ENCODE data around the gene KCNK4. TPM values are rescaled to one million over a fixed set of nuclear protein-coding genes. Genes with fewer than 3 reads are reported as not detected.

Gene KCNK4
- total RNA-seq, 1 donor from 2014 or later, result not detected

GRCh38 chr11:64253481-64253880 lies 37.6 kb upstream of the KCNK4 start:
- DNase-seq, result no peak

GRCh38 chr11:64254326-64254725 lies 36.8 kb upstream of the KCNK4 start:
- no peak for DNase-seq

- no peak for DNase-seq
Observed at GRCh38 chr11:64255135-64256128, 35.7 kb upstream of the KCNK4 start.

DNA sequence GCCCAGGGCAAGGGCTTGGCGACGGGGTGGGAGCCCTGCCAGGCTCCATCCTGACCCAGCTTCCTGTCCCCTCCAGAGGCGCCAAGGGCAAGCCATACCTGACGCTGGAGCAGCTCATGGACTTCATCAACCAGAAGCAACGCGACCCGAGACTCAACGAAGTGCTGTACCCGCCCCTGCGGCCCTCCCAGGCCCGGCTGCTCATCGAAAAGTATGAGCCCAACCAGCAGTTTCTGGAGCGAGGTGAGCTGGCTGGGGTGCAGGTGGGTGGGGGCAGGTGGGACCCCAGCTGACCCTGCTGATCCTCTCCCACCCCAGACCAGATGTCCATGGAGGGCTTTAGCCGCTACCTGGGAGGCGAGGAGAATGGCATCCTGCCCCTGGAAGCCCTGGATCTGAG lies 34.8 kb upstream of the KCNK4 start:
- no peak for DNase-seq

- no peak for DNase-seq
Observed at GRCh38 chr11:64258356-64258755, 32.7 kb upstream of the KCNK4 start.

DNA sequence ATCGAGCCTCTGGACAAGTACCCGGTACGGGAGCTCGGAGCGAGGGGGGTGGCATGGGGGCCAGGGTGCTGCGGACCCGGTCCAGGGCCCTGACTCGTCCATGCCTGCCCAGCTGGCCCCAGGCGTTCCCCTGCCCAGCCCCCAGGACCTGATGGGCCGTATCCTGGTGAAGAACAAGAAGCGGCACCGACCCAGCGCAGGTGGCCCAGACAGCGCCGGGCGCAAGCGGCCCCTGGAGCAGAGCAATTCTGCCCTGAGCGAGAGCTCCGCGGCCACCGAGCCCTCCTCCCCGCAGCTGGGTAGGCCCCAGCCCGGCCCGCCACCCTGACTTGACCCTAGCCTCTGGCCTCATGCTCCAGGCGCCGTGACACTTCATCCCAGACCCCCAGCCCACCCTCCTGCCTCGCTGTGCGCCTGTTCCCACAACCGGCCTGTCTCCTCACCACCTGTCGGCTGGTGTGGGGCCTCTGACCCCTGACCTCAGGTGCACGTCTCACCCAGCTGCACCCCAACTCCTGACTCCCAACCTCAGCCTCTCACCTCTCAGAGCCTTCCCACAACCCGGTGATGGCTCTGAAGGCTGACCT lies 32.1 kb upstream of the KCNK4 start:
- DNase-seq, result no peak

DNA sequence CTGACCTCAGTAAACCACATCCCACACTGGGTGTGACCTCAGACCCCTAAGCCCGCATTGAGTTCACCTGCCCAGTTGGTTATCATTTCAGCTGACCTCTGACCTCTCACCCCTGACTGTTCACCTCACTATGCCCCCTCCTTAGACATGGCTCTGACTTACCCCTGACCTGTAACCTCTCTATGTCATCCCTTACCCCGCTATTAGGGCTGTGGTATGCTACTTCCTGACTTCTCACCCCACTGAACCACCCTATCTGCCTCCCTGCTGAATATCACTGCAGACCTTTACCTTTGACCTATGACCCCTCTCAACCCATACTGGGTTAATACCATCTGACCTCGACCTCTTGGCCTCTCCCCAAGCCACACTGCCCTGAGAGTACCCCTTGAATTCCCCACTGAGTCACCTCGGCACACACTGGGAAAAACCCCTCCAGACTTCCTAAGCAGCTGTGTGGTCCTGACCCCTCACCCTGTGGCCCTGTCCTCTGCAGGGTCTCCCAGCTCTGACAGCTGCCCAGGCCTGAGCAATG lies 31.5 kb upstream of the KCNK4 start:
- no peak for DNase-seq

DNA sequence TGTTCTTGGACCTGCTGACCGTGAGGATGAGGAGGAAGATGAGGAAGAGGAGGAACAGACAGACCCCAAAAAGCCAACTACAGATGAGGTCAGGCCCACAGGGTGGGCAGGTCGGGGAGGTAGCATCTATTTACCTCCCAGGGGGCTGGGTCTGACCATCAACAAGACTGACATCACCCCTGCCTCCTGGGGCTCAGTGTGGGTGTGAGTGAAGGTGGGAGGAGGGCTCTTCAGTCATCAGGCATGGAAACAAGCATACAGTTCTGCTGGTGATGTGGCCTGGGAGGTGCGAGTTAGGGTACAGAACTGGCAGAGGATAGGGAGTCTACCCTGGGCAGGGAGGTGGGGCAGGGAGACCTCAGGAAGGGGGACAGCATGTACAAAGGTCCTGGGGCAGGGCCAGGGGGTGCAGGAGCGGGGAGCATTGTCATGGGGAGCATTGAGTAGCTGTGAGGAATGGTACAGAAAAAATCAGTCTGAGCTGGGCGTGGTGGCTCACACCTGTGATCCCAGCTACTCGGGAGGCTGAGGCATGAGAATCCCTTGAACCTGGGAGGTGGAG lies 30.9 kb upstream of the KCNK4 start:
- no peak for DNase-seq

DNA sequence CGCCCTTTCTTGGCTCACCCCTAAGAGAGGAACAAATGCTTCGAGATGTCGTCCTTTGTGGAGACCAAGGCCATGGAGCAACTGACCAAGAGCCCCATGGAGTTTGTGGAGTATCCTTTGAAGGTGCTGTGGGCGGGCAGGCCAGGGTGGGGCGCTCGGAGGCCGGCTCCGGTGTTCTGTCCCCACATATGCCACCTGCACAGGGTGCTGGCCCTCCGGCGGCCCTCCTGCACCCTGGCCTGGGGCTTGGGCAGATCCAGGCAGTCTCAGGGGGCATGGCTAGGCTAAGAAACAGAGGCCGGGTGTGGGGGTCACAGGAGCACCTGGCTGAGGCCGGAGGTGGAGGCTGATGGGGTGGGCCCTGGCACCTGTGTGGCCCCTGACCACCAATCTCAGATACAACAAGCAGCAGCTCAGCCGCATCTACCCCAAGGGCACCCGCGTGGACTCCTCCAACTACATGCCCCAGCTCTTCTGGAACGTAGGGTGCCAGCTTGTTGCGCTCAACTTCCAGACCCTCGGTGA lies 29.5 kb upstream of the KCNK4 start:
- no peak for DNase-seq

DNA sequence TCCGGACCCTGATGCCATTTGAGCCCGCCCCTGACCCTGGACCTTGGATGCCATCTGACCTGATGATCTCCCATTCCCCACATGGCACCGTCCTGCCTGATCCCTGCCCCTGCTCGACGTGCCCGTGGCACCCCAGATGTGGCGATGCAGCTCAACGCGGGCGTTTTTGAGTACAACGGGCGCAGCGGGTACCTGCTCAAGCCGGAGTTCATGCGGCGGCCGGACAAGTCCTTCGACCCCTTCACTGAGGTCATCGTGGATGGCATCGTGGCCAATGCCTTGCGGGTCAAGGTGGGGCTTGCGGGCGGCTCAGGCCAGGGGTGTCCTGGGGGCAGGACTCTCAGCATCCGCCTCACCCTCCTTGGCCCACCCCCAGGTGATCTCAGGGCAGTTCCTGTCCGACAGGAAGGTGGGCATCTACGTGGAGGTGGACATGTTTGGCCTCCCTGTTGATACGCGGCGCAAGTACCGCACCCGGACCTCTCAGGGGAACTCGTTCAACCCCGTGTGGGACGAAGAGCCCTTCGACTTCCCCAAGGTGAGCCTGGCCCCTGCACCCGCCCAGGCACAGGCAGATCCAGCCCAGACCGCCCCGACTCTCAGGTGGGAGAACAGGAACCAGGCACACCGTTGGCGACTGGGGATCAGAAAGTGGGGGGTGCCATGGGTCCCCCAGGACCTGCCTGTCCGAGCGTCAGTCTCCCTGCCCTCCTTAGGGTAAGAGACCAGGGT lies 28.7 kb upstream of the KCNK4 start:
- DNase-seq, result no peak

GRCh38 chr11:64263021-64263946 lies 27.8 kb upstream of the KCNK4 start:
- DNase-seq, result no peak

DNA sequence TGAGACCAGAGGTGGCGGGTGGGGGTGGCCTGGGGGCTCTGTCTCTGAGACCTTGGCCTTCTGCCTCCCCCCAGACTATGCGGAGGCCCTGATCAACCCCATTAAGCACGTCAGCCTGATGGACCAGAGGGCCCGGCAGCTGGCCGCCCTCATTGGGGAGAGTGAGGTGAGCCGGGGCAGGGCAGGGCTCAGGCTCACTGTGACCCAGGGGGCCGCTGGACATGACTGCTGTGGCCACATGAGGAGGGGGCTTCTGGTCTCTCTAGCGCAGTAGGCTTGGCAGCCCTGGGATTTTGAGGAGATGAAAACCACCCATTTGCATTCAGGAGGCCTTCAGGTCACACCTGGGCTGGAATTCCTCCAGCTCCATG lies 27.2 kb upstream of the KCNK4 start:
- DNase-seq, result no peak

- DNase-seq, result no peak
Observed at GRCh38 chr11:64264371-64264852, 26.7 kb upstream of the KCNK4 start.

DNA sequence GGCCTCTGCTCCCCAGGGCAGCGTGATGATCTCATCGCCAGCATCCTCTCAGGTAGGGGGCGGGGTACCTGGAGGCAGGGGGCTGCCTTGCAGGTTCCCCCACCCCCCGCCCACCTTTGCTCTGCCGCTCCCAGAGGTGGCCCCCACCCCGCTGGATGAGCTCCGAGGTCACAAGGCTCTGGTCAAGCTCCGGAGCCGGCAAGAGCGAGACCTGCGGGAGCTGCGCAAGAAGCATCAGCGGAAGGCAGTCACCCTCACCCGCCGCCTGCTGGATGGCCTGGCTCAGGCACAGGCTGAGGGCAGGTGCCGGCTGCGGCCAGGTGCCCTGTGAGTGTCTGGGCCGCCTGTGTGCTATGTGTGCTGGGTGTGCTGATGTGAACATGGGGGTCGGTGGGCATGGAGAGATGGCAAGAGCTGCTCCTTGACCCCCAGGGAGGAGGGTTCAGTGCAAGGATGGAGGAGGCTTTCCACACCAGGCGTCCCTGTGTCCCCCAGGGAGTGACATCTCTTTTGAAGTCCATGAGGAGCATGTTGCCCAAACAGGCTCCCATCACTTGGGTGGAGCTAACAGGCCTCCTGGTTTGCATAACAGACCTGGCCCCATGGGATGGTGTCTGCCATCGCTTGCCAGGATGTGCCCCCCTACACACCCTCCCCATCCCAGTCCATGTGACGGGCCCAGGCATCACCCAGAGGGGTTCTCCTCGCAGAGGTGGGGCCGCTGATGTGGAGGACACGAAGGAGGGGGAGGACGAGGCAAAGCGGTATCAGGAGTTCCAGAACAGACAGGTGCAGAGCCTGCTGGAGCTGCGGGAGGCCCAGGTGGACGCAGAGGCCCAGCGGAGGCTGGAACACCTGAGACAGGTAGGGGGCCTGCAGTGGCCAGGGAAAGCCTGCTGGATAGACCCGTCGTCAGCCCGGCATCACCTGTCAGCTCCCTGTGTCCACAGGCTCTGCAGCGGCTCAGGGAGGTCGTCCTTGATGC lies 25.6 kb upstream of the KCNK4 start:
- DNase-seq, result no peak

GRCh38 chr11:64266339-64266738 lies 24.8 kb upstream of the KCNK4 start:
- no peak for DNase-seq

GRCh38 chr11:64267207-64267945 lies 23.7 kb upstream of the KCNK4 start:
- DNase-seq, result no peak

GRCh38 chr11:64268025-64268892 lies 22.8 kb upstream of the KCNK4 start:
- peak; percentile 62 for DNase-seq

Data from tongue (tissue), 2 donors.